HEK293 (cell line): ENCODE data around the gene TBC1D20.

Experiments
- CTCF ChIA-PET: fragments of 350-600 bp; formaldehyde crosslinking; extraction: SDS; loops from one replicate; lab custom pipeline; 2021; ENCODE audit warnings: antibody characterized with exemption; lab: Yijun Ruan, JAX
- POLR2A ChIA-PET: fragments of 300-600 bp; formaldehyde crosslinking; extraction: SDS; loops from one replicate; lab custom pipeline; 2020; ENCODE audit warnings: antibody characterized with exemption, inconsistent platforms; lab: Yijun Ruan, JAX
- H3K27ac ChIP-seq: fragments of 200-500 bp; sonication (Bioruptor generic); 2 replicates; pipeline ENCODE4 v1.5.1; 2014; ENCODE audit warnings: low read depth, low read length, control low read depth, inconsistent platforms; ENCODE audit errors: extremely low read depth
- H3K36me3 ChIP-seq, 2 experiments: fragments of 200-500 bp in 1 of 2; sonication (Bioruptor generic) in 1 of 2; 1 replicate in 1 of 2; 2 replicates in 1 of 2; pipeline ENCODE4 v1.5.1; 2014 to 2017; ENCODE audit warnings: inconsistent platforms in 2 of 2, low read length in 2 of 2; ENCODE audit not compliant: control insufficient read depth in 2 of 2, insufficient read depth in 1 of 2
- H3K4me1 ChIP-seq: fragments of 200-500 bp; sonication (Bioruptor generic); 2 replicates; pipeline ENCODE4 v1.5.1; 2014; ENCODE audit warnings: mild to moderate bottlenecking, low read length, inconsistent platforms; ENCODE audit not compliant: control insufficient read depth, insufficient read depth
- H3K4me3 ChIP-seq: 2 replicates; pipeline ENCODE4 v1.5.1; 2011; ENCODE audit warnings: low read depth, mild to moderate bottlenecking, control low read depth, low read length, moderate library complexity
- H3K9me3 ChIP-seq: fragments of 200-500 bp; sonication (Bioruptor generic); 2 replicates; pipeline ENCODE4 v1.5.1; 2014; ENCODE audit warnings: low read depth, low read length, inconsistent platforms; ENCODE audit not compliant: control insufficient read depth, insufficient read depth
- GLIS1 ChIP-seq: fragments of 450-650 bp; formaldehyde crosslinking; IDR thresholded peaks from 2 replicates; pipeline ENCODE4 v1.5.1; 2016; ENCODE audit warnings: missing biosample characterization, missing genetic modification characterization
- GLIS2 ChIP-seq: fragments of 450-650 bp; formaldehyde crosslinking; IDR thresholded peaks from 2 replicates; pipeline ENCODE4 v1.5.1; 2016; ENCODE audit warnings: missing biosample characterization, missing genetic modification characterization
- HIC1 ChIP-seq: fragments of 450-650 bp; formaldehyde crosslinking; IDR thresholded peaks from 2 replicates; pipeline ENCODE4 v1.5.1; 2016; ENCODE audit warnings: missing biosample characterization, missing genetic modification characterization
- KLF17 ChIP-seq: fragments of 450-650 bp; formaldehyde crosslinking; IDR thresholded peaks from 2 replicates; pipeline ENCODE4 v1.5.1; 2016; ENCODE audit warnings: missing biosample characterization, missing genetic modification characterization
- PRDM1 ChIP-seq: fragments of 450-650 bp; formaldehyde crosslinking; IDR thresholded peaks from 2 replicates; pipeline ENCODE4; 2016; ENCODE audit warnings: missing biosample characterization, missing genetic modification characterization
- PRDM6 ChIP-seq: fragments of 450-650 bp; formaldehyde crosslinking; IDR thresholded peaks from 2 replicates; pipeline ENCODE4 v1.5.1; 2017; ENCODE audit warnings: missing biosample characterization, missing genetic modification characterization
- RBAK ChIP-seq: fragments of 450-650 bp; formaldehyde crosslinking; IDR thresholded peaks from 2 replicates; pipeline ENCODE4 v1.5.1; 2016; ENCODE audit warnings: missing biosample characterization, missing genetic modification characterization
- YY2 ChIP-seq: fragments of 450-650 bp; formaldehyde crosslinking; IDR thresholded peaks from 2 replicates; pipeline ENCODE4 v1.5.1; 2016; ENCODE audit warnings: missing biosample characterization, missing genetic modification characterization
- ZBTB48 ChIP-seq: fragments of 450-650 bp; formaldehyde crosslinking; IDR thresholded peaks from 2 replicates; pipeline ENCODE4 v1.5.1; 2016; ENCODE audit warnings: missing biosample characterization, missing genetic modification characterization
- ZBTB8A ChIP-seq: fragments of 450-650 bp; formaldehyde crosslinking; IDR thresholded peaks from 2 replicates; pipeline ENCODE4 v1.5.1; 2016; ENCODE audit warnings: missing biosample characterization, missing genetic modification characterization
- ZFHX2 ChIP-seq: fragments of 450-650 bp; formaldehyde crosslinking; conservative IDR thresholded peaks from 2 replicates; pipeline ENCODE4 v1.5.1; 2016; ENCODE audit warnings: missing biosample characterization, missing genetic modification characterization
- ZNF211 ChIP-seq: fragments of 450-650 bp; formaldehyde crosslinking; IDR thresholded peaks from 2 replicates; pipeline ENCODE4 v1.5.1; 2016; ENCODE audit warnings: low read depth, missing biosample characterization, missing genetic modification characterization
- ZNF239 ChIP-seq: fragments of 450-650 bp; formaldehyde crosslinking; IDR thresholded peaks from 2 replicates; pipeline ENCODE4 v1.5.1; 2016; ENCODE audit warnings: missing biosample characterization, missing genetic modification characterization
- ZNF274 ChIP-seq, 2 experiments: fragments of 200-500 bp in 1 of 2; fragments of 450-650 bp in 1 of 2; sonication (Bioruptor generic) in 1 of 2; formaldehyde crosslinking in 1 of 2; IDR thresholded peaks; 2 replicates each; pipeline versions ENCODE4 v1.5.1 to v1.6.1; 2014 to 2016; ENCODE audit warnings: borderline replicate concordance in 1 of 2, inconsistent platforms in 1 of 2, low read length in 1 of 2, missing biosample characterization in 1 of 2, missing genetic modification characterization in 1 of 2
- ZNF280D ChIP-seq: fragments of 450-650 bp; formaldehyde crosslinking; IDR thresholded peaks from 2 replicates; pipeline ENCODE4 v1.5.1; 2016; ENCODE audit warnings: missing biosample characterization, missing genetic modification characterization
- ZNF302 ChIP-seq: fragments of 450-650 bp; formaldehyde crosslinking; IDR thresholded peaks from 2 replicates; pipeline ENCODE4 v1.5.1; 2016; ENCODE audit warnings: missing biosample characterization, missing genetic modification characterization, low read depth
- ZNF416 ChIP-seq: fragments of 450-650 bp; formaldehyde crosslinking; IDR thresholded peaks from 2 replicates; pipeline ENCODE4 v1.5.1; 2016; ENCODE audit warnings: missing biosample characterization, missing genetic modification characterization
- ZNF555 ChIP-seq: fragments of 450-650 bp; formaldehyde crosslinking; conservative IDR thresholded peaks from 2 replicates; pipeline ENCODE4 v1.5.1; 2017; ENCODE audit warnings: missing biosample characterization, mild to moderate bottlenecking, missing genetic modification characterization, inconsistent platforms
- ZNF558 ChIP-seq: fragments of 450-650 bp; formaldehyde crosslinking; IDR thresholded peaks from 2 replicates; pipeline ENCODE4 v1.5.1; 2016; ENCODE audit warnings: missing biosample characterization, missing genetic modification characterization
- ZNF623 ChIP-seq: fragments of 450-650 bp; formaldehyde crosslinking; IDR thresholded peaks from 2 replicates; pipeline ENCODE4 v1.5.1; 2016; ENCODE audit warnings: missing biosample characterization, missing genetic modification characterization
- ZNF701 ChIP-seq: fragments of 450-650 bp; formaldehyde crosslinking; IDR thresholded peaks from 2 replicates; pipeline ENCODE4 v1.5.1; 2016; ENCODE audit warnings: missing biosample characterization, missing genetic modification characterization
- ZNF830 ChIP-seq: fragments of 450-650 bp; IDR thresholded peaks from 2 replicates; pipeline ENCODE4 v1.5.0; 2018; ENCODE audit warnings: missing biosample characterization, missing genetic modification characterization, low read depth, mild to moderate bottlenecking, moderate library complexity

TBC1D20 gene

GRCh38 chr20:444117-444516, 18.2 kb downstream of the TBC1D20 start (continued):
- TF ChIP-seq ZNF280D (tag by site-specific recombination) (no peak), ZNF555 (tag by site-specific recombination) (no peak)
- TF ChIP-seq, all 188 proteins: peak for 0

- Histone ChIP-seq H3K27ac (no peak overlapping the region), H3K4me3 (no peak overlapping the region), H3K4me1 (no peaks in the 10 kb centered on the region)
- ChIA-PET CTCF (interaction anchor here (0.7 to 3.0 kb wide), 3 partner anchors 11 to 112 kb away, joined by 3 to 14 read pairs (median 4); no protein-coding TSS in a partner anchor), POLR2A (no interaction called here)
- TF ChIP-seq ZFHX2 (tag by site-specific recombination) = no peak
- peak; percentile 80 for TF ChIP-seq PRDM1 (tag by site-specific recombination)
- TF ChIP-seq ZBTB48 (tag by site-specific recombination) = no peak
- TF ChIP-seq RBAK (tag by site-specific recombination) = no peak
- TF ChIP-seq PRDM6 (tag by site-specific recombination) = no peak
- TF ChIP-seq GLIS2 = no peak
- no peak for TF ChIP-seq ZNF211 (tag by site-specific recombination)
- TF ChIP-seq, all 188 proteins: peak for 1
- H3K9me3 ChIP-seq = no peaks in the 10 kb centered on the region
- peaks cover 49 to 85% of the 10 kb centered on the region in 2 experiments for H3K36me3 ChIP-seq
Observed at GRCh38 chr20:443223-443775, 19.0 kb downstream of the TBC1D20 start.

GRCh38 chr20:440636-441035, 21.7 kb downstream of the TBC1D20 start:
- Histone ChIP-seq H3K27ac (no peak overlapping the region), H3K36me3 (peaks cover 41 to 94% of the 10 kb centered on the region in 2 experiments)
- POLR2A ChIA-PET = interaction anchor here (0.6 kb wide), 1 partner anchor 763 kb away, joined by 3 read pairs; the partner anchor contains the start of gene C20orf202
- no peak for TF ChIP-seq ZNF623 (tag by site-specific recombination)
- no peak for TF ChIP-seq YY2
- no peak for TF ChIP-seq ZNF239
- no peak for TF ChIP-seq ZBTB8A (tag by site-specific recombination)
- no peak for TF ChIP-seq ZNF701 (tag by site-specific recombination)
- no peak for TF ChIP-seq ZNF302 (tag by site-specific recombination)
- no peak for TF ChIP-seq ZNF830 (tag by site-specific recombination)
- no peak for TF ChIP-seq ZNF274 (IDR thresholded peaks at IDR 0.05; ENCODE audit: low read length)
- no peak for TF ChIP-seq ZNF274 (tag by site-specific recombination; IDR thresholded peaks at IDR 0.05; ENCODE audit: borderline replicate concordance)
- TF ChIP-seq HIC1 = no peak
- no peak for TF ChIP-seq GLIS1 (tag by site-specific recombination)
- TF ChIP-seq KLF17 (tag by site-specific recombination) = no peak
- no peak for TF ChIP-seq ZNF416 (tag by site-specific recombination)
- no peak for TF ChIP-seq ZNF558 (tag by site-specific recombination)
- TF ChIP-seq, all 188 proteins: peak for 0
- CTCF ChIA-PET = no interaction called here
- no peaks in the 10 kb centered on the region for H3K9me3 ChIP-seq
- H3K4me1 ChIP-seq = no peaks in the 10 kb centered on the region
- H3K4me3 ChIP-seq = no peak overlapping the region
